CD14-positive monocyte (primary cell): Measurements from ENCODE around the gene GPR161. TPM values are rescaled to one million over a fixed set of nuclear protein-coding genes. Genes with fewer than 3 reads are reported as not detected.

Experiments used
- DNase-seq, 3 donors: peaks; one replicate each; pipeline ENCODE4 v3.0.0-alpha.2; 2011 to 2022
- H2AFZ ChIP-seq: 2 replicates; pipeline ENCODE4 v1.6.0; 2012; ENCODE audit warnings: mild to moderate bottlenecking, low read depth, low read length, inconsistent platforms; ENCODE audit not compliant: insufficient read depth, poor library complexity, severe bottlenecking
- H3K27ac ChIP-seq, 2 donors: 1 replicate in 1 of 2; 2 replicates in 1 of 2; pipeline ENCODE4 v1.5.1; 2012 to 2013; ENCODE audit warnings: low read length in 2 of 2, control low read depth in 1 of 2, inconsistent platforms in 1 of 2, low read depth in 1 of 2, mild to moderate bottlenecking in 1 of 2
- H3K27me3 ChIP-seq, 2 donors: one replicate each; pipeline versions ENCODE4 v1.6.0 to v1.6.1; 2011 to 2013; ENCODE audit warnings: low read length in 2 of 2; ENCODE audit not compliant: control insufficient read depth in 2 of 2, insufficient read depth in 2 of 2
- H3K36me3 ChIP-seq, 2 donors: replicated peaks in 1 of 2; 1 replicate in 1 of 2; 2 replicates in 1 of 2; pipeline versions ENCODE4 v1.5.1 to v1.6.1; 2012 to 2013; ENCODE audit warnings: low read length in 2 of 2, control low read depth in 1 of 2, inconsistent platforms in 1 of 2, mild to moderate bottlenecking in 1 of 2; ENCODE audit not compliant: insufficient read depth in 2 of 2, control insufficient read depth in 1 of 2
- H3K4me1 ChIP-seq, 2 donors: 1 replicate in 1 of 2; 2 replicates in 1 of 2; pipeline versions ENCODE4 v1.5.1 to v1.6.1; 2012 to 2013; ENCODE audit warnings: low read length in 2 of 2, control low read depth in 1 of 2, inconsistent platforms in 1 of 2, mild to moderate bottlenecking in 1 of 2, moderate library complexity in 1 of 2; ENCODE audit not compliant: insufficient read depth in 2 of 2, control insufficient read depth in 1 of 2
- H3K4me2 ChIP-seq: replicated peaks from 2 replicates; pipeline ENCODE3; 2012; ENCODE audit warnings: low read length, moderate library complexity, mild to moderate bottlenecking; ENCODE audit not compliant: poor library complexity, severe bottlenecking; ENCODE audit errors: extremely low read depth
- H3K4me3 ChIP-seq, 3 experiments: fragments of 200-600 bp in 1 of 3; sonication (generic) in 1 of 3; replicated peaks in 1 of 3; 1 replicate in 2 of 3; 2 replicates in 1 of 3; pipeline ENCODE4 v1.5.1; 2011 to 2013; ENCODE audit warnings: low read length in 3 of 3, mild to moderate bottlenecking in 3 of 3, control low read depth in 2 of 3, low read depth in 2 of 3, inconsistent platforms in 1 of 3, moderate library complexity in 1 of 3
- H3K79me2 ChIP-seq: 2 replicates; pipeline ENCODE4 v1.6.0; 2012; ENCODE audit warnings: mild to moderate bottlenecking, control low read depth, inconsistent platforms, low read length, moderate library complexity; ENCODE audit not compliant: insufficient read depth
- H3K9ac ChIP-seq: 2 replicates; pipeline ENCODE4 v1.6.0; 2017; ENCODE audit warnings: low read length, mild to moderate bottlenecking; ENCODE audit not compliant: insufficient read depth, poor library complexity, severe bottlenecking
- H3K9me3 ChIP-seq, 2 donors: replicated peaks in 1 of 2; 1 replicate in 1 of 2; 2 replicates in 1 of 2; pipeline versions ENCODE4 v1.5.1 to v1.6.1; 2012 to 2013; ENCODE audit warnings: low read length in 2 of 2, control low read depth in 1 of 2; ENCODE audit not compliant: control insufficient read depth in 1 of 2, insufficient read depth in 1 of 2
- H4K20me1 ChIP-seq: 2 replicates; pipeline ENCODE4 v1.6.0; 2012; ENCODE audit warnings: mild to moderate bottlenecking, low read length, control low read depth, moderate library complexity; ENCODE audit not compliant: insufficient read depth
- H3K27ac Mint-ChIP-seq, 7 donors: one replicate each; pipeline ENCODE4 v1.8.0; 2020; ENCODE audit warnings: mild to moderate bottlenecking in 7 of 7, mixed read lengths in 7 of 7, moderate library complexity in 6 of 7, inconsistent platforms in 2 of 7
- H3K27me3 Mint-ChIP-seq, 3 donors: one replicate each; pipeline ENCODE4 v1.8.0; 2021 to 2022; ENCODE audit warnings: low read depth in 3 of 3, mild to moderate bottlenecking in 3 of 3, mixed read lengths in 3 of 3, moderate library complexity in 3 of 3, inconsistent platforms in 1 of 3
- H3K36me3 Mint-ChIP-seq, 2 donors: one replicate each; pipeline ENCODE4 v1.8.0; 2020; ENCODE audit warnings: mixed read lengths in 2 of 2, inconsistent platforms in 1 of 2, mild to moderate bottlenecking in 1 of 2
- H3K4me1 Mint-ChIP-seq: one replicate; pipeline ENCODE4 v1.8.0; 2020; ENCODE audit warnings: mild to moderate bottlenecking, mixed read lengths
- H3K4me3 Mint-ChIP-seq, 2 donors: one replicate each; pipeline ENCODE4 v1.8.0; 2020; ENCODE audit warnings: mild to moderate bottlenecking in 2 of 2, mixed read lengths in 2 of 2, moderate library complexity in 1 of 2
- H3K9me3 Mint-ChIP-seq, 7 donors: one replicate each; pipeline ENCODE4 v1.8.0; 2020 to 2022; ENCODE audit warnings: mixed read lengths in 7 of 7, mild to moderate bottlenecking in 6 of 7, moderate library complexity in 6 of 7, inconsistent platforms in 2 of 7
- WGBS: methylation state at CpG from one replicate; pipeline ENCODE4 v1.1.5; 2013; ENCODE audit warnings: missing lambda C conversion rate; ENCODE audit not compliant: insufficient coverage; 5-methylcytosine and 5-hydroxymethylcytosine counted together
- intact Hi-C, 2 donors: fragments of 100-400 bp; cut with micrococcal nuclease; formaldehyde crosslinking; loops; one replicate each; pipeline versions ENCODE4 v1.15.0 to v1.15.1; 2023
- polyA plus RNA-seq, 3 donors: library from polyadenylated mRNA; depleted of rRNA in 1 of 3; unstranded in 2 of 3; stranded (reverse) in 1 of 3; fragments of 300-500 nt in 2 of 3; fragments of >200 nt in 1 of 3; fragmentation: Illumina TruSeq in 2 of 3; gene quantifications; 1 replicate in 2 of 3; 2 replicates in 1 of 3; pipeline ENCODE4 v1.2.3, GENCODE V29; 2012 to 2021
- TF ChIP-seq, protein P1 (sequence below): fragments of 200-600 bp; IDR thresholded peaks from one replicate; pipeline ENCODE4 v1.8.0; 2022; ENCODE audit warnings: antibody characterized with exemption, mild to moderate bottlenecking

The GPR161 gene
- polyA plus RNA-seq, 3 donors, result 0.65 TPM; not detected in 2

DNA sequence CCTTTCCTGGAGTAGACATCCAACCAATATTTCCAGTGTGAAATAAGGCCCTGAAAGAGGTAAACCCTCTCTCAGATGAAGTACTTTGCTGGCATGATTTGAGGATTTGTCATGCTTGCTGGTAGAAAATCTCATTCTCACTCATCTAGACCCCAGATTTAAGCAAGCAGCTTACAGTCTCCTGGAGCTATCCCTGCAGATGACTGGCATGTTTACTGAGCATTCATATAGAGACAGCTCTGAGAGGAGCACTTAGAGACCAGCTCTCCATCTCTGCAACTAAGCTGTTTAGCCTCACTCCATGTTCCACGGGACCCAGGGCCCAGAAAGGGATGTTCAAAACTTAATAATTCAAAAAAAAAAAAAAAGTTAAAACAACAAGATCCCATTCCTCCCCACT lies 34.2 kb downstream of the GPR161 start:
- H3K27me3 ChIP-seq, result no peaks in the 10 kb centered on the region

DNA sequence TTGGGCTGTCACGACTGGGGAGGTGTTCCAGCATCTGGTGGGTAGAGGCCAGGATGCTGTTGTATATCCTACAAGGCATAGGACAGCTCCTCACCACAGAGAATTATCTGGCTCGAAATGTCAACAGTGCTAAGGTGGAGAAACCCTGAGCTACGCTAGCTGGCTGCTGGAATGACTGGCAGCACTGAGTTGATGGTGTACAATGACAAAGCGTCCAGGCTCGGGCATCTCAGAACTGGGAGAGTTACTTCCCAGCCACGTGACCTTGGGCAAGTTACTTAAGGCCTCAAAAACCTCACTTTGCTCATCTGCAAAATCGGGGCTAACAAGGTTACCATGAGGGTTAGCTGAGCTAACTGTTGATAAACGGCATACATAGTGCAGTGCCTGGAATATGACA lies 35.4 kb downstream of the GPR161 start:
- intact Hi-C loops, result no loop called here
- no peaks in the 10 kb centered on the region for H3K4me1 Mint-ChIP-seq

More for the DNA sequence above, 34.2 kb downstream of the GPR161 start:
- H3K9me3 ChIP-seq, result no peaks in the 10 kb centered on the region
- H3K36me3 ChIP-seq, result no peaks in the 10 kb centered on the region
- no peak overlapping the region for H3K4me3 ChIP-seq
- no peaks in the 10 kb centered on the region for H3K4me1 Mint-ChIP-seq
- 100% methylated on average over 1 of the region's 1 CpG for WGBS
- H3K9me3 Mint-ChIP-seq, result peaks cover 0 to 2% (median 0%) of the 10 kb centered on the region in 7 donors
- peak overlapping the region in 1 of 2 donors; percentile 28 for H3K4me3 Mint-ChIP-seq
- peaks cover 0 to 3% (median 2%) of the 10 kb centered on the region in 3 donors for H3K27me3 Mint-ChIP-seq
- intact Hi-C loops, result no loop called here
- TF ChIP-seq, protein P1, sequence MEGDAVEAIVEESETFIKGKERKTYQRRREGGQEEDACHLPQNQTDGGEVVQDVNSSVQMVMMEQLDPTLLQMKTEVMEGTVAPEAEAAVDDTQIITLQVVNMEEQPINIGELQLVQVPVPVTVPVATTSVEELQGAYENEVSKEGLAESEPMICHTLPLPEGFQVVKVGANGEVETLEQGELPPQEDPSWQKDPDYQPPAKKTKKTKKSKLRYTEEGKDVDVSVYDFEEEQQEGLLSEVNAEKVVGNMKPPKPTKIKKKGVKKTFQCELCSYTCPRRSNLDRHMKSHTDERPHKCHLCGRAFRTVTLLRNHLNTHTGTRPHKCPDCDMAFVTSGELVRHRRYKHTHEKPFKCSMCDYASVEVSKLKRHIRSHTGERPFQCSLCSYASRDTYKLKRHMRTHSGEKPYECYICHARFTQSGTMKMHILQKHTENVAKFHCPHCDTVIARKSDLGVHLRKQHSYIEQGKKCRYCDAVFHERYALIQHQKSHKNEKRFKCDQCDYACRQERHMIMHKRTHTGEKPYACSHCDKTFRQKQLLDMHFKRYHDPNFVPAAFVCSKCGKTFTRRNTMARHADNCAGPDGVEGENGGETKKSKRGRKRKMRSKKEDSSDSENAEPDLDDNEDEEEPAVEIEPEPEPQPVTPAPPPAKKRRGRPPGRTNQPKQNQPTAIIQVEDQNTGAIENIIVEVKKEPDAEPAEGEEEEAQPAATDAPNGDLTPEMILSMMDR, result no peak
- no peaks in the 10 kb centered on the region for H3K79me2 ChIP-seq
- H2AFZ ChIP-seq, result no peak overlapping the region
- no peaks in the 10 kb centered on the region for H3K4me1 ChIP-seq
- H3K27ac Mint-ChIP-seq, result no peak overlapping the region
- no peak overlapping the region for H3K27ac ChIP-seq
- no peak overlapping the region for H3K4me2 ChIP-seq
- H4K20me1 ChIP-seq, result no peaks in the 10 kb centered on the region
- H3K36me3 Mint-ChIP-seq, result no peaks in the 10 kb centered on the region
- DNase-seq, result no peak
- no peak overlapping the region for H3K9ac ChIP-seq

More for the DNA sequence above, 35.4 kb downstream of the GPR161 start:
- Histone ChIP-seq H3K4me2 (no peak overlapping the region), H2AFZ (no peak overlapping the region), H3K4me3 (no peak overlapping the region), H3K9me3 (no peaks in the 10 kb centered on the region), H3K79me2 (no peaks in the 10 kb centered on the region), H4K20me1 (no peaks in the 10 kb centered on the region), H3K27me3 (no peaks in the 10 kb centered on the region), H3K27ac (no peak overlapping the region), H3K4me1 (no peaks in the 10 kb centered on the region), H3K9ac (no peak overlapping the region), H3K36me3 (no peaks in the 10 kb centered on the region)
- no peak overlapping the region for H3K27ac Mint-ChIP-seq
- peaks cover 0 to 2% (median 0%) of the 10 kb centered on the region in 7 donors for H3K9me3 Mint-ChIP-seq
- 94% methylated on average over 8 of the region's 8 CpGs for WGBS
- TF ChIP-seq, protein P1, result no peak
- DNase-seq, result no peak
- H3K4me3 Mint-ChIP-seq, result no peak overlapping the region
- H3K36me3 Mint-ChIP-seq, result no peaks in the 10 kb centered on the region
- peaks cover 0 to 3% (median 2%) of the 10 kb centered on the region in 3 donors for H3K27me3 Mint-ChIP-seq
